Hematopoietic multipotent progenitor cell treated with erythropoietin and hydrocortisone succinate and interleukin-3 and kit ligand, for 8 days (in vitro differentiated cells): ENCODE data around the gene USP12.
"Not testable (repeated sequence)": the region's sequence is repeated elsewhere in the genome, so short reads cannot be mapped to it uniquely, and the experiment has no call there.

Experiments
- DNase-seq: peaks from one replicate; pipeline ENCODE4 v3.0.0-alpha.2; 2015

USP12 gene

DNA sequence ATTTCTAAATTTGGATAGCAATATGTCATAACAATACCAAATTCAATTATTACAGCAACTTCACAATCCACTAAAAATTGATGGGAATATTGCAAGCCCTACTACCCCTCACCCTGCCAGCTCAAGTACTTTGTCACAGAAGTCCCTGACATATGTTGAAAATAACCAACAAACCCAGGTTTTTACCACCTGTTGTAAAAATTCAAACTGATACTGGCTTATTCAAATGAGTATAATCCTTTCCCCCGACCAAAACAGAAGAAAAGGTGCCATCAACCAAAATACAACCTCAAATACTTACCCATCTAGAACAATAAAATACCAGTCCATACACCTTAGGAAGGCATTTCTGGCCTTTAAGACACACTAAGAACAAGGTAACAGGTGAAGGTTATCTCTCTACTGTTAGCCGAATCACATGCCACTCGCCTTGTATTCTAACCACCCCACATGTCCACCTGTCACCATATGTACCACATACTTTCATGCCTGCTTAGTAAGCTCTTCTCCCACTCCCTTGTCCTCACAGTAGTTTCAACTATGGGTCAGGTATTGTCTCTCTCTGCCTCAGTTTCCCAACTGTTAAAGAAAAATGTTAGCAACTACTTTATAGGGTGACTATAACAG is 53.1 kb downstream of the USP12 start:
- DNase-seq = no peak

DNA sequence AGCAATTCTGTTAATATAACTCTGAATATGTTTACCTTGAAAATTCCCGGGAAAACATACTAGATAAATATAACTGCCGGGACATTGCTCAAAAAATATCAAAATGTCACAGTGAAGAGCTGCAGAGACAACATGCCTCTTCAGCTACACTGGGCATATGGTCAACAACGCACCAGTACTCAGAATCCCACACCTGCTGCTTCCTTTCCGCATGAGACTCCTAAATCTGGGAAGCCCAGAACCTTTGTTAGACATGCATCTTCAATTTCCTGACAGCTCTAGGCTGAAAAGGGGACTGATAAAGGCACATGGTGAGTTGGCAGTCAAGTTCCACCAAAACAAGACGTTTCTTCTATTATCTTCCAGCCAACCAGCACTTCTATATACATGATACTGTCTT is 53.7 kb downstream of the USP12 start:
- no peak for DNase-seq

DNA sequence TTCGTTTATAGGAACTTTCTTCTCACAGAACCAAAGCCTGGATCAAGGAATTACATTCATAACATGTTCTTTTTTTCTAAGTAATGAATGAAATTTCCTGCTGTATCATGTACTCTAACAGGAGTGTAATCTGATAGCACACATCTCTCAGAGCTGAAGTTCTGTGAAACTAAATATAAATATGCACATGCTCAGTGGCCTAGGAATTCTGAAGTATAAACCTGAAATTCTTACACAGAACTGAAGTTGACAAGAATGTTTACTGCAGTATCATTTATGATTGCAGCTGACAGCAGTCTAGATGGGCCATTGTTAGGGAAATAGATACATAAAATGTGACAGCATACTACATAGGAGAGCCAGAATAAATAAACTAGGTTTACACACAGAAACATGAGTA is 54.5 kb downstream of the USP12 start:
- DNase-seq = no peak

DNA sequence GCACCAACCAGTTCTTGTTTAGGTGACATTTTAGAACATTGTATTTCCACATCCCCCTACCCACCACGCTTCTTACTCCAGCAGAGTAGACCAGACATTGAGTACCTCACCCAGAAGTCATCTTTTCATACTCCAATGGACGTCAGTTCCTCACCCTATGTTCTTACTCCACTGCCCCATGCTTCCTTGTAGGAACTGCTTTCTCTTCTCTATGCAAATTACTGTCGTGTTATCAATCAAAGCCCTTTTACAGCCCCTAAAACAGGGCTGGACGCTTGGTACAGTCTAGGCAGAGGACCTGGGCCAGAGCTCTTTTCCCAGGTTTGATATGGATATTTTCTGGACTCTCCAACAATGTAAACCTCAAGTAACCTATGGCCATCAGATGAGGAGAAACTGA is 58.2 kb downstream of the USP12 start:
- no peak for DNase-seq

DNA sequence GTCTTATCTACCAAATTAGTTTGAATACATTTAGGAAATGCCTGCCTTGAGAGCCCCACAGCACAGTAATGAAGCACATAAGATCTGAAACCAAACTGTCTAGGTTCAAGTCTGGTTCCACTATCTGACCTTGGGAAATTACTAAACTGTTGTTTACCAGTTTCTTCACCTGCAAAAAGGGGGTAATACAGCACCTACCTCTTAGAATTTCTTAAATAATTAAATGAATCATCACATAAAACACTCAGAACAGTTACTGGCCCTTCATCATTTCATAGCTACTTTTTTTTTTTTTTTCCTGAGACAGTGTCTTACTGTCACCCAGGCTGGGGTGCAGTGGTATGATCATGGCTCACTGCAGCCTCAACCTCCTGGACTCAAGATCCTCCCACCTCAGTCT is 59.6 kb downstream of the USP12 start:
- DNase-seq = no peak

DNA sequence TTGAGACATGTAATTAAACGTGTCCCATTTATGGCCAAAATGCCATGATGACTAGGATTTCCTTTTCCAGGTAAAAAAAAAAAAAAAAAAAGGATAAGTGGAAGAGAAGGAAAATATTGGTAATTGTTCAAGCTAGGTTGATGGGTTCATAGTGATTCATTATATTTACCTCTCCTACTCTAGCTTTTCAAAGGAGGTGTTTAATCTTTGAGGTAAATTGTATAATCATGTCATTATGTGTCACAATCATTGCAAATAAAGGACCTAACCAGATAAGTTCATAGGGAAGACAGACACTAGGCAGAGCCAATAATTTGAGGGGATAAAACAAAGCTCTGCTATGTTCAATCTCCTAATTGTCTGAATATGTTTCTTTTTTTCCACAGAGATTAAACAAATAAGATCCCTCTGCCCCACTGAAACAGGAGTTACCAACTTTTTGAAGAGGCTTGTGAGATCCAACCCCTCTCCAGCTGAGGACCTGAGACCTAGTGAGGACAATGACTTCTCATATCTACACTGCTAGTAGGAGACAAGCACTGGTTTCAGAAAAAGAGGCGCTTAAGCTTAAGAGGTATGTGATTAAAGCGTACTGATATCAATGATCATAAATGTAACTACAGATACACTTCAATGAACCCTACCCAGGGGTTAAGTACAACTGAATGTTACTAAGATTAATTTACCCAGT is 61.4 kb downstream of the USP12 start:
- no peak for DNase-seq

DNA sequence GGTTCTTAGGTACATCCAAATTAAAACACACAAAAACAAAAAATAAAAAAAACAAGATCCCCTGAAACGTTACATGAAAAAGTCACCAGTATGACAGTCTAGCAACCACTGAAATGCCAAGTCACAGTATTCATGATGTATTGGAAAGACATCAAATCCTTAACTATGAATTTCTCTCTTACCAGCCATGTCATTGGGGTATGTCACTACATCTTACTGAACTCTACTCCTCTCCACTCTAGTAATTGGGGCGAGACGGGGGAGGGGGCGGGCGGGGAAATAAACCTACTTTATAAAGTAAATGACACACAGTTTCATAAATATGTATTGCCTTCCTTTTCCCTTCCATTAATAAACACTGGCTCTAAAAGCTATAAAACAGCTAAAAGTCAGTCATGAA is 65.5 kb downstream of the USP12 start:
- DNase-seq = no peak

DNA sequence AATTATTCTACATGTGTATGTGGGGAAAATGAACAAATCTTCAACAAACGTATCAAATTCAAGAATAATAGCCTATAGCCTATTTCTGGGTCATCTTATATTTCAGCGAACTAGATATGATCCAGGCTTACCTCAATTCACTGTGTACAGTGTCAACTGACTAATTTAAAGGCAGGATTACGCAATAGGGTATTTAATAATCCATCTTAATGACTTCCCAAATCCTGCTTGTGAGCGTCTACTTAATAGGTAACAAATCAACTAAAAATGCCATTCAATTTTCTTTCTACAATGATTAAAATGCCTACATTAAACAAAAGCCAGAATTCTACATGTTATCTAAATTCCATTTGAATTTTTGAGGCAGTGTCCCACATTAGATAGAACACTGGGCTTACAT is 67.0 kb downstream of the USP12 start:
- DNase-seq = no peak

GRCh38 chr13:27101847-27102246 is 69.8 kb downstream of the USP12 start:
- no peak for DNase-seq

DNA sequence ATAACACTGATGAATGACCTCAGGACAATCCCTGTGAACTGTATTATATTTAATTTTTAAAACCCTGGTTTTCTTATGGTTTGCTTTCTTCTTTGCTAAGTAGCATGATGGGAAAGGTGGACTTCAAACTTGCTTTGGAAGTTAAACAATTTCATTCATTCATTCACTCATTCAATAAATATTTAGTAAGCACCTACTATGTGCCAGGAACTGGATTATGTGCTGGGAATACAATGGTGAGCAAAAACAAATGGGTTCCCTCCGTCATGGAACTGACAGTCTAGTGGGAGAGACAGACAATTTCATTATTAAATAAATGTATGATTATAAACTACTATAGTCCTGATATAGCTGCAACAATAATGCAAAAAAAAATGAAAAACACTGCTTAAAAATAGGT is 70.3 kb downstream of the USP12 start:
- no peak for DNase-seq

DNA sequence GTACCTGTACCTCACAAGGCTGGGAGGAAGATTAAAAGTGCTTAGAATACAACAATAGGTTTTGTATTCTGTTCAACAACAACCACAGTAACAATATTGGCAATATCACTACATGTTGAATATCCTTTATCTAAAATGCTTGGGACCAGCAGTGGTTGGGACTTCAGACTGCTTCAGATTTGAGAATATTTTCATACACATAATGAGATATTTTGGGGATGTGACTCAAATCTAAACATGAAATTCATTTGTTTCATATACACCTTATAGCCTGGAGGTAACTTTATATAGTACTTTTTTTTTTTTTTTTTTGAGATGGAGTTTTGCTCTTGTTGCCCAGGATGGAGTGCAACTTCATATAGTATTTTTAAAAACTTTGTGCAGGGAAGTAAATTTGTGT is 73.9 kb downstream of the USP12 start:
- DNase-seq = no peak

DNA sequence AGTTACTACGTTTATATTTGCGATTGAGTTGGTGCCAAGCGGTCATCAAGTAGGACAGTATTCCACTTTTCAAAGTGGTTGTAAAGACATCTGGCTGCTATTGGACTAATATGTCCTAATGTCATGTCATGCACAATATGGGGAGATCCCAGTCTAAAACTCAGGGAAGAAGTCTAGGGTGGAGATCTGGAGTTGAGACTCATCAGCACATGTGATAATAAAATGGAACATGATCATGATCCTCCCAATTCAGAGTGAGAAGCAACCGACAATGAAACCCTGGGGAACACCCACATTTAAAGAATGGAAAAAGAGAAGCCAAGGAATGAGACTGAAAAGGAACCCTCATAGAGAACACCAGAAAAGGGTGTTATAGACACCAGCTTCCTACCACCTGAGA is 80.2 kb downstream of the USP12 start:
- DNase-seq = no peak

DNA sequence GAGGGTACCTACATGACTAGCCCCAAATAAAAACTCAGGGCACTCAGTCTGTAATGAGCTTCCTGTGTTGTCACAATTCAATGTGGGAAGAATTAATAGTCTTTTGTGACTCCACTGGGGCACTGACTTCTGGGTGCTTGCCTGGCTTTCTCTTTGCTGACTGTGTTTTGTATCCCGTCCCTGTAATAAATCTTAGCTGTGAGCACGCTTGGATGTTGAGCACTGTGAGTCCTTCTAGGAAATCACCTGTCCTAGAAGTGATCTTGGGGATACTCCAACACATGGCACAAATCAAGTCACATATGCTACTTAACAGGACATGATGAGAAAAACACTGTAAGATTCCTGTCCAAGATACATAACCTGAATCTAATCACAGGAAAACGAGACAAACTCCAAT is 83.0 kb downstream of the USP12 start:
- DNase-seq = no peak

DNA sequence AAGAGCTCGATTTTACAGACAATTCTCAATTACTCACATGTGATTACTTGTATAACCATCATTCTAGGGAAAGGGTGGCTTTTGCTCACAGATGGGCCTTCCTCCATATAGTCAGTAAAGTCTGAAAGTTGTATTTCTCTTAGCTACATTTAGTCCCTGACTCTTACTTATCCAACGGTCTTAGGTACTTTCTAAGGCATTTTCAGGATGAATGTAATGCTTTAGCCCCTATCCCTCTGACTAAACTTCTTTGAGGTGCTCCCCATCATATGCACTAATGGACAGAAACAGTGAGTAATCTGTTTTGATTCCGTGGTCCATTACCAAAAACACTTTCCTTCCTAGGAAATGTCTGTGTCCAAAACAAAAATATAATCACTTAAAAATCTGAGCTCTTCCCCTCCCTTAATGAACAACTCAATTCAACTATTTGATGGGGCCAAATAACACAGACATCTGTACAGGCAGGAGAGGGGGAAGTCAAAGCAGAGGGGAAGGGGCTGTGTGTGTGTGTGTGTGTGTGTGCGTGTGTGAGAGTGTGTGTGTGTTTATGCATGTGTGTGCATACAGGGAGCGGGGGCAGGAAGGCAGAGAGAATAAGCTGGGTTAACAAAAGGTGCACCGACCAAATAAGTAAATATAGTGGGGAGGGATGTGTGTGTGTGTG is 84.9 kb downstream of the USP12 start:
- DNase-seq = no peak

GRCh38 chr13:27083183-27083582 is 88.4 kb downstream of the USP12 start:
- DNase-seq = no peak

GRCh38 chr13:27081893-27082679 is 89.5 kb downstream of the USP12 start:
- DNase-seq = peak; percentile 66

DNA sequence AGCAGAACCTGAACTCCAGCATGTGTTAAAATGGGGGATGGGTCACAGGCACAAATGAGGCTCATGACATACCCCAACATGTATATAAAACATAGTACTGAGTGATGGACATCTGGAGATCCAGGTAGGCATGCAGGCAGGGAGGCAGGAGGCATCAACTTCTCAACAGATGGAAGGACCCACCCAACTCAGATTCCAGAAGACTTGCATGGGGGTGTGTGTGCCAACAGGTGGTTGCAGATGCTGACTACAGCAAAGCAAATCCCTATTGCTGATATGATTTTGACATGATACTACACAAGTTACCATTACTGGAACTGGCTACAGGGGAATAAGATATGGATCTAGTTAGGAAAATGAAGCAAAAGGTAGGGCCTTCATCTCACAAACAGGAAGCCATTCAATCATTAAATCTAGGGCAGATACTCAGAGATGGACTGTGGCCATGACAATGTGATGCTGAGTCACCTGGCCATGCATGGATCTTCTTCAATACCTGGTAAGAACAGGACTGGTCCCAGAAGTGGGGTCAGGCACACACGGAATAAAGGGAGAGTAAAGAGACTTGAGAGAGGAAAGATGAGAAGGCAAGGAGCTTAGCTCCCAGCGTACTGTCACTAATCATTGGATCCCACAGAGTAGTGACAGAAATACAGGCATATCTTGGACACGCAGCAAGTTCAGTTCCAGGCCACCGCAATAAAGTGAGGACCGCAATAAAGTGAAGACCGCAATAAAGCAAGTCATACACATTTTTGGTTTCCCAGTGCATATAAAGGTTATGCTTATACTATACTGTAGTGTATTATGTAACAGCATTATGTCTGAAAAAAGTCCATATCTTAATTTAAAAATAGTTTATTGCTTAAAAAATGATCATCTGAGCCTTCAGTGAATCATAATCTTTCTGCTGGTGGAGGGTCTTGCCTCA is 91.3 kb downstream of the USP12 start:
- no peak for DNase-seq

- no peak for DNase-seq
Observed at GRCh38 chr13:27079421-27079958, 92.1 kb downstream of the USP12 start.

- DNase-seq = peak; percentile 17
Observed at GRCh38 chr13:27077451-27077850, 94.2 kb downstream of the USP12 start.

DNA sequence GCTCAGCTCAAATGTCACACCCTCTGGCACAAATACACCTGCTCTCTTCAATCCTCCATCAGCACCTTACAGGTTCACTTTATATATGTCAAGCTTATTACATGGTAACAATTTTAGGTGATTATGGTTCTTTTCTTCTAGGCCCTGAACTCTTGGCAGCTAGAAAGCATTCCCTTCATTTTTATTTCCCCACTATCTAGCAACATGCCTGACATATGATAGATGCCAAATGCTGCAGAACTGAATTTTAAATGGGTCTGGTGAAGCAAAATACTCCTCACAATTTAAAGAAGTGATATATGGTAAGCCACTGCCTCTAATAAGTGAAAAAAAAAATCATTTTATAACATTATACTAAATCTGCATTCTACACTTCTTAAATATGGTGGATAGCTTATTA is 95.2 kb downstream of the USP12 start:
- no peak for DNase-seq

- no peak for DNase-seq
Observed at GRCh38 chr13:27073186-27073585, 98.4 kb downstream of the USP12 start.

DNA sequence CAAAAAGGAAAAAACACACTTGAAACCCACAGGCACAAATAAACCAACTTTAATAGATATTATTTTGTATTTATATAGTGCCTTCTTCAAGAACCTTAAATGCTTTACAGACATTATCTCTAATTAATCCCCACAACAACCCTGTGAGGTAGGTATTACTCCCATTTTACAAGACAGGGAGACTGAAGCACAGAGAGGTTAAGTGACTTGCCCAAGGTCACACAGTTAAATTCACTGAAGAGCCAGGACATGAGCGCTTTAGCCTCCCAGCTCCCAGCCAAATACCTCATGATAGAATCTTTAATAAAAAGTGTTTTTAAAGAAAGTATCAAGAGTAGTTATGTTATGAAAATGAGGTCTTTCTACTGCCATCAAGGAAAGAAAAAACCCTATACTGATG is 105.5 kb downstream of the USP12 start:
- not testable (repeated sequence) for DNase-seq
